VCaP (cell line): Measurements from ENCODE around the gene AARS1.
"Not testable (repeated sequence)": the region's sequence is repeated elsewhere in the genome, so short reads cannot be mapped to it uniquely, and the experiment has no call there.

ENCODE experiments used
- H3K27ac ChIP-seq: fragments of 450-650 bp; 2 replicates; pipeline ENCODE4 v1.5.1; 2017
- TF ChIP-seq, protein P1 (sequence below): fragments of 450-650 bp; conservative IDR thresholded peaks from 2 replicates; pipeline ENCODE4 v1.5.1; 2017; ENCODE audit warnings: mild to moderate bottlenecking, moderate library complexity

The AARS1 gene

DNA sequence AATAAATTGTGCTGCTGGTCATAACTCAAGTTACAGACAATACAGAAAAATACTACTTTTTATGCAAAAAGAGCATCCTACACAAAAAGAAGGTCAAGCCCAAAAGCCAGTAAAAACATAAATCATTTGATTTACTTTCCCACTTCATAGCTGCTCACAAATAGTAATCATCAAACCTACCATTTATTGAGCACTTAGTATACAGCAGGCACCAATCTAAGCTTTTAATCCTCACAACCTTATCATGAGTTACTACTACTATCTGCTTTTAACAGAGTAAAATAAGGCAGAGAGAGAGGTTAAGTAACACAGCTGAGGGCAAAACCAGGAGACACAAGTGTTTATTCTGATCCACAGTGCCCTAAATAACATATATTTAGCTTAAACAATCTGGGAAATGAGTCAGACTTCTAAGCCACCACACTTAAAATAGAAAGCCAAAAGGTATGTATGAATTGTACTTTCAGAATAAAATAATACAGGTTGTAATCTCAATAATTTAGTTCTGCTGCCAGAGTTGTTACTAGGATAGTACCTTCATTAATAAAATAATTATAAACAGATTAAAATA lies 1.7 kb upstream of the AARS1 start:
- TF ChIP-seq, protein P1, sequence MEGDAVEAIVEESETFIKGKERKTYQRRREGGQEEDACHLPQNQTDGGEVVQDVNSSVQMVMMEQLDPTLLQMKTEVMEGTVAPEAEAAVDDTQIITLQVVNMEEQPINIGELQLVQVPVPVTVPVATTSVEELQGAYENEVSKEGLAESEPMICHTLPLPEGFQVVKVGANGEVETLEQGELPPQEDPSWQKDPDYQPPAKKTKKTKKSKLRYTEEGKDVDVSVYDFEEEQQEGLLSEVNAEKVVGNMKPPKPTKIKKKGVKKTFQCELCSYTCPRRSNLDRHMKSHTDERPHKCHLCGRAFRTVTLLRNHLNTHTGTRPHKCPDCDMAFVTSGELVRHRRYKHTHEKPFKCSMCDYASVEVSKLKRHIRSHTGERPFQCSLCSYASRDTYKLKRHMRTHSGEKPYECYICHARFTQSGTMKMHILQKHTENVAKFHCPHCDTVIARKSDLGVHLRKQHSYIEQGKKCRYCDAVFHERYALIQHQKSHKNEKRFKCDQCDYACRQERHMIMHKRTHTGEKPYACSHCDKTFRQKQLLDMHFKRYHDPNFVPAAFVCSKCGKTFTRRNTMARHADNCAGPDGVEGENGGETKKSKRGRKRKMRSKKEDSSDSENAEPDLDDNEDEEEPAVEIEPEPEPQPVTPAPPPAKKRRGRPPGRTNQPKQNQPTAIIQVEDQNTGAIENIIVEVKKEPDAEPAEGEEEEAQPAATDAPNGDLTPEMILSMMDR, result no peak
- H3K27ac ChIP-seq, result no peak overlapping the region

DNA sequence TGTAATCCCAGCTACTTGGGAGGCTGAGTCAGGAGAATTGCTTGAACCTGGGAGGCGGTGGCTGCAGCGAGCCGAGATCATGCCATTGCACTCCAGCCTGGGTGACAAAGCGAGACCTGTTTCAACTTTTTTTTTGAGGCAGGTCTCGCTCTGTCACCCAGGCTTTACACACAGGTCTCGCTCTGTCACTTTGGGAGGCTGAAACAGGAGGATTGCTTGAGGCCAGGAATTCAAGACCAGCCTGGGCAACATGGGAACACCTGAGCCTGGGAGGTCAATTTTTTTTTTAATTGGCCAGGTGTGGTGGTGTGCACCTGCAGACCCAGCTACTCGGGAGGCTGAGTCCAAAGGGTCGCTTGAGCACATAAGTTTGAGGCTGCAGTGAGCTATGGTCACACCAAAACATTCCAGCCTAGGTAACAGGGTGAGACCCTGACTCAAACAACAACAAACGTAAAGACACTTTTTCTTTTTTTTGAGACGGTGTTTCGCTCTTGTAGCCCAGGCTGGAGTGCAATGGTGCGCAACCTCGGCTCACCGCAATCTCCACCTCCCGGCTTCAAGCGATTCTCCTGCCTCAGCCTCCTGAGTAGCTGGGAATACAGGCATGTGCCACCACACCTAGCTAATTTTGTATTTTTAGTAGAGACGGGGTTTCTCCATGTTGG lies 1.9 kb downstream of the AARS1 start:
- H3K27ac ChIP-seq, result peak overlapping the region; percentile 91

DNA sequence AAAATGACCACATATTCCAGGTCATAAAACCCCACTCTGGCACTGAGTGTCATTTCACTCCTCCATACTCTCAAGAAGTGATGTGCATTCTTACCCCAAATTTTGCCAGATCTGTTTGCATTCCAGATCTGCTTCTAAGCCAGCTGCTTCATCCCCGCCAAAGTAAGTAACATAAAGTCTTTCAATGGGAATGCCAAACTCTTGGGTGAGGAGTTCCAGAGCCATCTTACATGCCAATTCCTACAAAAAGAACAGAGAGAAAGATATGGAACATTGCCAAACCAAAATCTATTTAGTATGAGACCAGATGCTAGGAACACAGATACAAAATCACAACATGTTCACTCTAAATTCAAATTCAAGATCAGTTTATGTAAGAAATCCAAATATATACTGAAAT lies 12.9 kb downstream of the AARS1 start:
- no peak overlapping the region for H3K27ac ChIP-seq
- TF ChIP-seq, protein P1, result no peak

DNA sequence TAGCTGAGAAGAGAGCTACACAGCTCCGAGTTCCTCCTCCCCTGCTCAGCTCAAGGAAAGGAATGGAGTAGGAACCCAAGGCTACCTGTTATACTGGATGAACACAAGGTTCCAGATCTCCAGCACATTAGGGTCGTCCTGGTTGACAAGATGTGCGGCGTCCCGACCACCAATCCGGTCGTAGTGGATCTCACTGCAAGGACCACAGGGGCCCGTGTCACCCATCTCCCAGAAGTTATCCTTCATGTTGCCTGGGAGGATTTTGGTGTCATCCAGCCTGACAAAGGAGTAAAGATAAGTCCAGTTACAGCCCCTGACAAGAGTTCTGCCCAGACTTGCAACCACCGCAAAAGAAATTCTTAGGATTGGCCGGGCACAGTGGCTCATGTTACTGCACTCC lies 17.6 kb downstream of the AARS1 start:
- TF ChIP-seq, protein P1, result no peak
- H3K27ac ChIP-seq, result no peak overlapping the region

DNA sequence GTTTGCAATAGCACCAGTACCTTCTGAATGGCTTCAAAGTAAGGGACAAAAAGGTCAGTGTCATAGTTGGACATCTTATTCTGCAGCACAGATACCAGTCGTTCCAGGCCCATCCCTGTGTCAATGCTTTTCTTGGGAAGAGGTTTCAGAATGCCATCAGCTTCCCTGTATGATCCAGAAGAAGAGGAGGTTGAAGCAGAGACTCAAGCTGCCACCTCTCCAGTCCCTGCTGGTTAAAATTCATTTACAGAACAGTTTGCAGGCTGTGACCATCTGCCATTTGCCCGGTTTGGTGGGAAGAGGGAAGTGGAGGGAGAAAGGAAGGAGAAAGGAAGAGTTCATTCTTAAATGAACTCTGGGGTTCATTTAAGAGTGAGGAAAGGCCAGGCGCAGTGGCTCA lies 19.1 kb downstream of the AARS1 start:
- no peak overlapping the region for H3K27ac ChIP-seq
- TF ChIP-seq, protein P1, result no peak

DNA sequence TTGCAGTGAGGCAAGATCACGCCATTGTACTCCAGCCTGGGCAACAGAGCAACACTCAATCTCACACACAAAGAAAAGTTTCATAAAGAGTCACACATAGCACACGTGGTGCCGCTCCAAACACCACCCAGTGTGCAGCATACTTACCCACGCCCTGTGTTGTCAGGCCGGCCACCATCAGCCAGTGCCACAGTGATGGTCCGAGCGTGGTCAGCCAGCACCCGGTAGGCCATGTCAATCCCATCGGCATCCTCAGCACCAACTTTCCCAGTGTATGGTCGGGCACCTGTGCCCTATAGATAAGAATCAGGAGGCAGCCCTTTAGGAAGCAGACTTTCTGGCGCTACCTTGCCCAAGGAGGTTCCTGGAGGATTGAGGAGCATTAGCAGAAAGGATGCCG lies 19.8 kb downstream of the AARS1 start:
- H3K27ac ChIP-seq, result no peak overlapping the region
- TF ChIP-seq, protein P1, result no peak

DNA sequence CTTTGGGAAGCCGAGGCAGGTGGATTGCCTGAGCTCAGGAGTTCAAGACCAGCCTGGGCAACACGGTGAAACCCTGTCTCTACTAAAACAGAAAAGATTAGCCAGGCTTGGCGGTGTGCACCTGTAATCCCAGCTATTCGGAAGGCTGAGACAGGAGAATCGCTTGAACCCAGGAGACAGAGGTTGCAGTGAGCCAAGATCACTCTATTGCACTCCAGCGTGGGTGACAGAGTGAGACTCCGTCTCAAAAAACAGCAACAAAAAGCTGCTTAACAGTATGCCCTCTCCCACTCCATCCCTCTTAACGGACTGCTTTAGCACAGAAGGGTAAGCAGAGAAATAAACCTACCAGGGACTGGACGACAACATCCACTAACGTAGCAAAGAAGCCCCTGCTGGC lies 21.4 kb downstream of the AARS1 start:
- H3K27ac ChIP-seq, result not testable (repeated sequence)
- TF ChIP-seq, protein P1, result peak; percentile 29; the same call in 1 of the 2 replicates

DNA sequence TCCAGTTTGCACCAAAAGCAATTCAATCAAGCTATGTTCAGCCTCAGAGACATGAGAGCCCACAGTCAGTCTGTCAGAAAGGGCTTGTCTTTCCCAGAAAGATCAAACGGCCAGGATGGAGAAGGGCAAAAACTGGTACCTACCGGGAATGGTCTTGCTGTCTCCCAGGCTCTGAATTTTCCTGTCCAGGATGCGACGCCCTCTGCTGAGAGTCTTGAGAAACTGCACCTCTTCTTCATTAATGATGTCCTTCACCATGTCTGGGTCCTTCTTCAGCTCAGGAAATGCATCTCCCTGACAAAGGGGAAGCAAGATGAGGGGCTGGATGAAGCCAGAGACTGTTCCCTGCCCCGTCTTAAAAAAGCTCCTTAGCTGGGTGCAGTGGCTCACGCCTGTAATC lies 21.8 kb downstream of the AARS1 start:
- no peak overlapping the region for H3K27ac ChIP-seq
- TF ChIP-seq, protein P1, result peak; percentile 67

DNA sequence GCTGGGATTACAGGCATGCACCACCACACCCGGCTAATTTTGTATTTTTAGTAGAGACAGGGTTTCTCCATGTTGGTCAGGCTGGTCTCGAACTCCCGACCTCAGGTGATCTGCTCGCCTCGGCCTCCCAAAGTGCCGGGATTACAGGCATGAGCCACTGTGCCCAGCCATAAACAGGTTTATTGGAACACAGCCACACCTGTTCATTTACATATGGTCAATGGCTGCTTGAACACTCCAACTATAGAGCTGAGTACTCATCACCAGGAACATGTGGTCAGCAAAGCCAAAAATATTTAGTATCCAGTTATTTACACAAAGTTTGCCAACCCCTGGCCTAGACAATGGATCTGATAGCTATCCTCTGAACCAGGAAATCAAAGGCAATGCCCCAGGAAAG lies 29.4 kb downstream of the AARS1 start:
- H3K27ac ChIP-seq, result not testable (repeated sequence)
